MCF 10A (cell line): ENCODE measurements around the gene NAXE. TPM values are rescaled to one million over a fixed set of nuclear protein-coding genes. Genes with fewer than 3 reads are reported as not detected.
A peak's percentile ranks its signal among the peaks of the same experiment; 100 is the strongest.

Source experiments
- BruUV-seq: library from RNA; stranded (reverse); fragments of 400-500 nt; replicated peaks from 2 replicates; lab custom pipeline; 2021; lab: Mats Ljungman, UMichigan
- CTCF ChIA-PET: fragments of 300-600 bp; sonication (Branson Sonifier 250); formaldehyde crosslinking; extraction: SDS; loops from one replicate; lab custom pipeline; 2021; ENCODE audit warnings: antibody characterized with exemption, inconsistent platforms; lab: Yijun Ruan, JAX
- POLR2A ChIA-PET: fragments of 300-600, 350-650 bp; sonication (Branson Sonifier 250); formaldehyde crosslinking; extraction: SDS; loops from one replicate; lab custom pipeline; 2020; ENCODE audit warnings: antibody characterized with exemption, inconsistent platforms; lab: Yijun Ruan, JAX
- DNase-seq: peaks from one replicate; pipeline ENCODE4 v3.0.0-alpha.2; 2018; ENCODE audit not compliant: unreplicated experiment
- H3K27ac Mint-ChIP-seq: one replicate; pipeline ENCODE4 v1.8.0; 2022; ENCODE audit warnings: mild to moderate bottlenecking, low read depth, mixed read lengths; ENCODE audit not compliant: unreplicated experiment
- H3K27me3 Mint-ChIP-seq: one replicate; pipeline ENCODE4 v1.8.0; 2022; ENCODE audit warnings: mixed read lengths; ENCODE audit not compliant: insufficient read depth, unreplicated experiment
- H3K36me3 Mint-ChIP-seq: one replicate; pipeline ENCODE4 v1.8.0; 2022; ENCODE audit warnings: mild to moderate bottlenecking, moderate library complexity, mixed read lengths; ENCODE audit not compliant: insufficient read depth, unreplicated experiment
- H3K4me1 Mint-ChIP-seq: one replicate; pipeline ENCODE4 v1.8.0; 2022; ENCODE audit warnings: mixed read lengths; ENCODE audit not compliant: insufficient read depth, unreplicated experiment
- H3K4me3 Mint-ChIP-seq: one replicate; pipeline ENCODE4 v1.8.0; 2022; ENCODE audit warnings: mild to moderate bottlenecking, moderate library complexity, mixed read lengths; ENCODE audit not compliant: unreplicated experiment
- H3K9me3 Mint-ChIP-seq: one replicate; pipeline ENCODE4 v1.8.0; 2022; ENCODE audit warnings: mixed read lengths; ENCODE audit not compliant: unreplicated experiment
- CTCF ChIP-seq: fragments of 200-600 bp; IDR thresholded peaks from one replicate; pipeline ENCODE4 v1.8.0; 2022; ENCODE audit warnings: antibody characterized with exemption, mild to moderate bottlenecking; ENCODE audit not compliant: unreplicated experiment
- intact Hi-C: fragments of 100-400 bp; cut with micrococcal nuclease; formaldehyde crosslinking; loops from 2 replicates; pipeline ENCODE4 v1.14.1; 2022
- total RNA-seq: library from RNA; stranded (reverse); gene quantifications from 2 replicates; pipeline ENCODE4 v1.2.3, GENCODE V29; 2022

The NAXE gene
- total RNA-seq, 1 experiment from 2014 or later, result 155 TPM

- no peak for TF ChIP-seq CTCF
- ChIA-PET CTCF (interaction anchor here (0.6 to 1.9 kb wide), 16 partner anchors 9 to 127 kb away, joined by 3 to 6 read pairs (median 3); partner anchors contain the start of genes GPATCH4 and HAPLN2), POLR2A (interaction anchor here (0.6 to 3.2 kb wide), 16 partner anchors 12 to 213 kb away, joined by 3 to 20 read pairs (median 4); partner anchors contain the start of genes GPATCH4, MEF2D and NAXE)
- intact Hi-C loops, result loop anchor here (1.0 kb wide), 3 partner anchors 67 to 115 kb away; no protein-coding TSS in a partner anchor
- H3K27me3 Mint-ChIP-seq, result peaks cover 11% of the 10 kb centered on the region
- peaks cover 8% of the 10 kb centered on the region for H3K36me3 Mint-ChIP-seq
- H3K4me3 Mint-ChIP-seq, result peak within 1 kb of the TSS; percentile 87
- no TSS peak for BruUV-seq
- peak within 1 kb of the TSS; percentile 70 for H3K27ac Mint-ChIP-seq
- peaks cover 28% of the 10 kb centered on the region for H3K4me1 Mint-ChIP-seq
- peak; percentile 94 for DNase-seq
- no peaks in the 10 kb centered on the region for H3K9me3 Mint-ChIP-seq
Measured at GRCh38 chr1:156571919-156572662, 19.5 kb upstream of the NAXE start, which contains the start of gene IQGAP3. TSS of gene IQGAP3 (minus strand) at chr1:156572565. CDS start at chr1:156572529, 36 bp downstream.

- Mint-ChIP-seq H3K9me3 (no peaks in the 10 kb centered on the region), H3K4me1 (peaks cover 28% of the 10 kb centered on the region), H3K4me3 (peak overlapping the region; percentile 87), H3K36me3 (peaks cover 8% of the 10 kb centered on the region), H3K27ac (peak overlapping the region; percentile 70), H3K27me3 (peaks cover 11% of the 10 kb centered on the region)
- intact Hi-C loops, result no loop called here
- CTCF ChIA-PET, result interaction anchor here (0.6 to 1.6 kb wide), 7 partner anchors 18 to 127 kb away, joined by 3 to 4 read pairs (median 3); no protein-coding TSS in a partner anchor
- BruUV-seq, result no TSS peak
- no peak for DNase-seq
- no peak for TF ChIP-seq CTCF
- POLR2A ChIA-PET, result interaction anchor here (0.6 to 3.2 kb wide), 9 partner anchors 21 to 213 kb away, joined by 3 to 20 read pairs (median 4); partner anchors contain the start of genes GPATCH4 and MEF2D
Measured at GRCh38 chr1:156572663-156573018, 18.9 kb upstream of the NAXE start.

- CTCF ChIA-PET, result interaction anchor here (0.6 to 1.1 kb wide), 8 partner anchors 12 to 215 kb away, joined by 3 to 4 read pairs (median 3); partner anchors contain the start of gene MEF2D
- Mint-ChIP-seq H3K4me1 (peaks cover 28% of the 10 kb centered on the region), H3K4me3 (no peak overlapping the region), H3K36me3 (no peaks in the 10 kb centered on the region), H3K9me3 (no peaks in the 10 kb centered on the region), H3K27ac (no peak overlapping the region), H3K27me3 (peaks cover 11% of the 10 kb centered on the region)
- intact Hi-C loops, result no loop called here
- DNase-seq, result no peak
- no peak for TF ChIP-seq CTCF
- no TSS peak for BruUV-seq
- POLR2A ChIA-PET, result interaction anchor here (0.9 to 1.4 kb wide), 2 partner anchors 18 to 117 kb away, joined by 3 to 9 read pairs; partner anchors contain the start of gene NAXE
Measured at GRCh38 chr1:156574039-156574633, 17.4 kb upstream of the NAXE start.
